ENCODE measurements around the gene RSBN1.
"Not testable (repeated sequence)": the region's sequence is repeated elsewhere in the genome, so short reads cannot be mapped to it uniquely, and the experiment has no call there.

Gene RSBN1

DNA sequence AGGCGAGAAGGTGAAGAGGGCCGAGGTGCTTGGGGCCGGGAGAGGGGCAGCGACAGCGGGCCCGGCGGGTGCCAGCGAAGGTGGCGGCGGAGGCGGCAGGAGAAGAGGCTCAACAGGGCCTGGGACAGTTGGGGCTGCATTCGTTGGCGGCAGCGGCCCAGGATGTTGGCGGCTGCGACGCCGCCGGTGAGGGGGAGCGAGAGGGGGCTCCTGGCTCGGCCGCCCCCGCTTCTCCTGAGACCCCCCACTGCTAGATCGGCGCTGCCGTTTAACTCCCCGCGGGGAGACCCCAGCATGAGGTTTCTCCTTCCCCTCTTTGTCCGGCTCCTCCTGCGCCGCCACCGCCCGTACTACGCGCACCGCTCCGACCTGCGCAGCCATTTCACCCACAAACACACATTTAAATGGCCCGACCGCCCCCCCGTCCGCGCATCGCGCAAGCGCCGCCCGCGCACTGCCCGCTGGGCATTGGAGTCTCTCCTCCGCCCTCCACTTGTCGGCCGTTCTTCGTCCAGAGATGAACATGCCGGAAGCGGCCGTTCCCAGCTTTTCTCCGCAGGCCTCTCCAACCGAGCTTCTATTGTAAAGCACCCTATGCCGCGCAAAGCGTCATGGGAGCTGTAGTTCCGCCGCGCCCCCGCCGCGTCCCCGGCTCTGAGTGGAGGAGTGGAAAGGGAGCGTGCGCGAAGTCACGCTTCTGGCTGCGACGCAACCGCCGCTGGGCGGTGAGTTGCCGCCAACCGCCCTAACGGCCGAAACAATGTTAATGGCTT, at the start of gene RSBN1:
TSS of gene RSBN1 (minus strand) at position 589 of the 773 bp plus-strand sequence. CDS start at position 525, 64 bp downstream.
- DNase-seq = peak; percentile 82

DNA sequence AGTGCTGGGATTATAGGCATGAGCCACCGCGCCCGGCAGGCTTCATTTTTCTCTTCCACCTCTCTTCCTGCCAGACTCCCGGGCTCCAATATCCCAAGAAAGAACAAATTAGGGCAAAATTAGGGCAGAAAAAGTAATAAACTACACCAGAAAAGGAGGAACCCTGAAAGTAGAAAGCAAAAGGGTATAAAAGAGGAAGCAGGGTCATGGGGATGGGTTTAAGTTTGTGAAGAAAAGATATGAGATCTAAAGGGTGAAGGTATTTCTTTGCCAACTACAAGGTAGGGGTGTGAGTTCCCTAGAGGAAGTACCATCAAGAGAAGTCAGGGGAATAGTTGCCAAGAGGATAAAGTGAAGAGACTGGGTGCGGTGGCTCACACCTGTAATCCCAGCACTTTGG, 49.4 kb upstream of the RSBN1 start:
- DNase-seq = no peak

DNA sequence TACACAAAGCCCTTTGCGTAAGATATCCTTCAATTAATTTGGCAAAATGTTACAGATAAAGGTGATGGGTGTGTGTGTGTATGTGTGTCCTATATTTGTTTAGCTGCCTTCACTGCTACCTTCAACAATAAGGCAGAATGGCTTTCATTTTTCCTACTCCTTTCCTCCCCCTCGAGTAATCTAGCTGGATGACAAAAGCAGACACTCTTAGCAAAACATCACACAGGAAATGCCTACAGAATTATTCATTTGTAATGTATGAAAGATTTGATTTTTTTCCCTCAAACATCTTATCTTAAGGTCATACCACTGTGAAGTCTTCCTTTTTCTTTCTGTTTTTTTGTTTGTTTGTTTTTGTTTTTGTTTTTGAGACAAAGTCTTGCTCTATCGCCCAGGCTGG, 48.6 kb upstream of the RSBN1 start:
- no peak for DNase-seq

DNA sequence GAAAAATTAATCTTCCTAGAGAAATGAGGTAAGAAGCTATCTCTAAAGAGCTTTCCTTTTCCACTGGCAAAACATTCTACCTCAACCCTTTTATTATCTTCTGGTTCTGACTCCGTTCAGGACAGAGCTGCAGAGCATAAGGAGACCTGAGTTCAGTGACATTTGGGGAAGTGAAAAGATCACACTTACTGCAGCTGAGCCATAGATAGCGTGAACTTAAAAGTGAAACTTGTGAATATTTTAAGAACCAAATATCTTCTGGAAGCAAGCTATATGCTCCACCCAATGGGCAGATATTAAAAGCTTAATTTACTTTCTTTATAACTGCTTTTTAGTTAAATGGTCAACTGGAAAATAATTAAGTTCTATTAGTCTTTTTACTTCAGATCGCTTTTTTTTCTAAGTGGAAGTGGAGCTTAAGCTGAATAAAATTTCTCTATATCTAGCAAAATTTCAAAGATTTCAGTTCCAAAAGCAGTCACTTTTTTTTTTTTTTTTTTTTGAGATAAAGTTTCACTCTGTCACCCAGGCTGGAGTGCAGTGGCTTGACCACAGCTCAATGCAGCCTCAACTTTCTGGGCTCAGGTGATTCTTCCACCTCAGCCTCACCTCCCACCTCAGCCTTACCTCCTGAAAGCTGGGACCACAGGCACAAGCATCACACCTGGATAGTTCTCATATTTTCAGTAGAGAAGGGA, 47.4 kb upstream of the RSBN1 start:
- no peak for DNase-seq

DNA sequence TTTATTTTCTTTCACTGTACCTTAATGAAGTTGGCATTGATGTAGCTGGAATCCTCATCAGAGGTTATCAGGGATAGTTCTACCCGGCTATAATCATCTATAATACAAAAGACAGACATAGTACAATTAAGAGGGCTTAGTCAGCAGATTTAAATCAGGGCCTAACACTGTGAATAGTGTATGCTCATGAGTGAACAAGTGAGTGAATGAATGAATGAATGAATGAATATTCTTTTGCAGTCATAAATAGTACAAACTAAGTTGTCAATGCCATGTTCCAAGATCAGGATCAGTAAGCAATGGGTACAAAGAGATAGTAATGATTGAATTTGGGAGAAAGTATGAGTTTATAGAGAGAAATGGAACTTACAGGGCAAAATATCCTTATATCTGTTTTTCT, 46.7 kb upstream of the RSBN1 start:
- DNase-seq = no peak

DNA sequence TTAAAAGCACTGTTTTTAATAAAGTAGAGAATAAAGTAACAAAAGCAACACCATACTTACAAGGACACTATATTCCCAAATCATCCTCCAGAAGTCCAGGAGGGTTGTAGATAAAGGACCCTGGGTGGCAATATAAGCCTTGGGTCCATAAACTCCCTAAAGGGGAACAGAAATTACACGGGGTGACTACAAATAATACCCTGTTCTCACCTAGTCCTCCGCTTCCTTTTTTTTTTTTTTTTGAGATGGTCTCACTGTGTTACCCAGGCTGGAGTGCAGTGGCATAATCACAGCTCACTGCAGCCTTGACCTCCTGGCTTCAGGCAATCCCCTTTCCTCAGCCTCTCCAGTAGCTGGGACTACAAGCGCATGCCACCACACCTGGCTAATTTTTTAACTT, 46.1 kb upstream of the RSBN1 start:
- DNase-seq = no peak

DNA sequence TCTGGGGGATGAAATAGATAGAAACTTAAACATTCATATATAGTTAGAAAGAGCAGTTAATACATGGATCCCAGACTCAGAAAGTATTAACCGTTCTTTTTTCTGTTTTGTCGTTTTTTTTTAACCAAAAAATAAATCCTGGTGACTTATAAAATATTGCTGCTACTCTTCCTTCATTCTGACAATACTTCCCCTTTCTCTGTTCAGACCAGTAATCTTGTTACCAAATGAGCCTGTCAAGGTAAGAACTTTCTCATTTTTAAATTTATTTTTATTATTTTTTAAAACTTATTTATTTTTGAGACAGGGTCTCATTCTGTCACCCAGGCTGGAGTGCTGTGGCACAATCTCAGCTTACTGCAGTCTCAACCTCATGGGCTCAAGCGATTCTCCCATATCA, 45.5 kb upstream of the RSBN1 start:
- DNase-seq = no peak

DNA sequence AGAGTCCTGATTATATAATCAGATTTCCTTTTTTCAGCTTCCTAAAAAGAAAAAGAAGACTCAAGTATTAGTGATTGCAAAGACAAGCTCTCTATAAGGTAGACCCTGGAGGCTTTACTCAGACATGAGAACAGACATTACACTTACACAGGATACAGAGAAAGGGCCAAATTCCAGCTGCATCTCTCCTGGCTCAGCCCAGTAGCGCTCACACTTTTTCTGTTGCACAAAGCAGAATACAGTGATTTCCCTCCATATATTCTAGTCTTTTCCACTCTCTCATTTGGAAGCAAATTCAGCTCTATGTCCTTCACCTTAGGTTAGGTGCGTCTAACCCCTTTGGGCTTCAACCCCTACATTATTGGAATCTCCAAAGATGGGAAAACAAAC, 44.1 kb upstream of the RSBN1 start:
- DNase-seq = no peak

DNA sequence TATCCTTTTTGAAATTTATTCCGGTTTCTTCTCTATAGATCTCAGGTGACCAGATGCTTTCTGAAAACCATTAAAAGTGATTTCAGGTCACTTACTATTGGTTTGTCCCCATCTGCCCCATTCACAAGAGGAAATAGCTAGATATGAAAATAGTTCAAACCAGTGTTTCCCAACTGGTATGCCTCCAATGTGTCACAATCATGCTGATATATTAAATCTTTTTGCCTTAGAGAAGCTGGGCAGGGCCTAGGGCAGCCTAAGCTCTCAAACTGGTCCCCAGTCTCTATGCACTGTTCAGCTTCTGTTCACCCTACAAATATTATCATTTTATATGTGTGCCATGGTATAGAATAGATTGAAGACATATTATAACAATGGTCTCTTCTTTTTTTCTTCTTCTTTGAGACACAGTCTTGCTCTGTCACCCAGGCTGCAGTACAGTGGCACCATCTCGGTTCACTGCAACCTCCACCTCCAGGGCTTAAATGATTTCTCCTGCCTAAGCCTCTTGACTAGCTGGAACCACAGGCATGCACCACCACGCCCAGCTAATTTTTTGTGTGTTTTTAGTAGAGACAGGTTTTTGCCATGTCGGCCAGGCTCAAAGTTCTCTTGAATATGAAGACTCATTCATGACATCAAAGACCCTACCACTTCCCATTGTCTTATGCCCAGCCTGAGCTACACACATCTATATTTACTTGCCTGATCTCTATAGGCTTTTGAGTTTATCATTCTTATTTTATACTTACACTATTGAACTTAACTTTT, 43.5 kb upstream of the RSBN1 start:
- DNase-seq = no peak

DNA sequence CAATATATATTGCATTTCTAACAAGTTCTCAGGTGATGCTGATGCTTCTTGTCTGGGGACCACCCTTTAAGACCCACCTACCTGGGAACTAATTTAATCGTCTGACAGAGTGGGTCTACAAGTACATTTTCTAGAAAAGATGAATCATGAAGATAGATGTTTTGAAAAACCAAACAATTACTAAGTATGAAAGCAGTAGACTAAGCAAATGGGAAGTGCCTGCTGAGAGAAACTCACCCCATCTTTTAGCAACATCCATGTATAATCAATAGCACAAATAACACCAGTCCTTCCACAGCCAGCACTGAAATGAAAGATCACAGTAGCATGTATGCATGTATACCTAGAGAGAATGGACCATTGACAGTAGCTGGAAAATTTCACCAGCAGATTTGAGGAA, 42.0 kb upstream of the RSBN1 start:
- DNase-seq = no peak

DNA sequence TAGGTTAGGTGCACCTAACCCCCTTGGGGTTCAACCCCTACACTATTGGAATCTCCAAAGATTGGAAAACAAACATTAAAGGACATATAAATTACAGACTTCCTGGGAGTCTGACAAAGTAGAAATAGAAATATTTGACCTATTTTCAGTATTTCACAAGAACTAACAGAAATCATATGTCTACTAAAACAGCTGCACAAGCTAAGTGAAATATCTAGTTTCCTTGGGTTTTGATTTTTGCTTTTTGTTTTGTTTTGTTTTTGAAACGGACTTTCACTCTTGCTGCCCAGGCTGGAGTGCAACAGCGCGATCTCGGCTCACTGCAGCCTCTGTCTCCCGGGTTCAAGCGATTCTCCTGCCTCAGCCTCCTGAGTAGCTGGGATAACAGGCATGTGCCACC, 40.4 kb upstream of the RSBN1 start:
- not testable (repeated sequence) for DNase-seq

DNA sequence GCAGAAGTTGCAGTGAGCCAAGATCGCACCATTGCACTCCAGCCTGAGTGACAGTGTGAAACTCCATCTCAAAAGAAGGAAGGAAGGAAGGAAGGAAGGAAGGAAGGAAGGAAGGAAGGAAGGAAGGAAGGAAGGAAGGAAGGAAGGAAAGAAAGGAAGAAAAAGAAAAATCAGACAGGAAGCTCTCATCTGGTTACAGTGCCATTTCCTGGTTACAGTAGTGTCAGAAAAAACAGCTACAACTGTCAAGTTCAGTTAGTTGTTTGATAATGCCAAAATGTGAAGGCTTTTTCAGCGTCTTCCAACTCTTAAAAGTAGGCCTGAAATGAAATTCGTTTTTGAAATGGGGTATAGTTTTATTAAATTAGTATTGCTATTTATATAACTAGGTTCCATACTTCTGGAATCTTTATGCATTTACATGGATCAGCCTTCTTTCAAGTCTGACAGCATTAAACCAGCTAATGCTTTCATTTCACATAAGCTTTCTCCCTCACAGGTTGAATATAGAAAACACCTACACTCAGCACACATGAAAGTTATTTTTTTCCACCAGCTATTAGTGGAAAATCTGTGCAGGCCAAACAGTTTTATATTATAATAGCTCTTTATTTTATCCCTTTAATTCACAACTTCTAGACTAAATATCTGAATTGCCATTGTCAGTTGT, 38.0 kb upstream of the RSBN1 start:
- no peak for DNase-seq

DNA sequence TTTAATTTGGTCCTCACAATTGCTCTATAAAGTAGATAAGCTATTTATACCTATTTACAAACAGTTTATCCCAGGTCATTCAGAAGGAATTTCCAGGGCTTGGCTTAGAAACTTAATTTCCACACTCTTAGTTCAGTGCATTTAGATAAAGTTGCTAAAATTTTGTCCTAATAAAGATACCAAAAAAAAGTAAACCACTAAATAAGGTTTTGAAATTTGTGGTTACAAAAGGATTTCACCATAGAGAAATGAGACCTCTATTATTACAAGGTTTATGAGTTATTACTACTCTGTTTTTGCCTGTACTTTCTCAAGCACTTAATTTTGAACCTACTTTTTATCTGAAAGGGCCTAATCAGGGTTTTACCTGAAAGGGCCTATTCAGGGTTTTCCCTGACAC, 36.8 kb upstream of the RSBN1 start:
- no peak for DNase-seq

DNA sequence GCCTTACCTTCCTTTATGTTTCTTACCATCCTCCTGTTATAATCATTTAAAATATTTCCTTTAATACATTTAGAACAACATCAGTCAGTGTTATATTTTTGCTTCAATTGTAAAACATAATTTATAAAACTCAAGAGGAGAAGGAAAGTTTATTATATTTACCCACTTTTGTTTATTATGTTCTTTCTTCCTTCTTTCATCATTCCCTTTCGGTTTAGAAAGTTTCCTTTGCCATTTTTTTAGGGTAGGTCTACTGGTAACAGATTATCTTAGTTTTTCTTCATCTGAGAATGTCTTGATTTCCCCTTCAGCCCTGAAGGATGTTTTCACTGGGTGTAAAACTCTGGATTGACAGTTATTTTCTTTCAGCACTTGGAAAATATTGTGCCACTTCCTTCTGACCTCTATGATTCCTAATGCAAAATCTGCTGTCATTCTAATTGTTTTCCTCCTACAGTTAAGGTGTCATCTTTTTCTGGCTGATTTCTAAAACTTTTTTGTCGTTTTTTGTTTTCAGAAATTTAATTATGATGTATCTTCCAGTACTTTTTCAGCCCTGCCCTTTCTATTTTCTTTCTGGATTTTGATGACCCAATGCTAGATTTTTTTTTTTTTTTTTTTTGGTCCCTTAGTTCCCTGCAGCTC, 34.2 kb upstream of the RSBN1 start:
- DNase-seq = no peak

DNA sequence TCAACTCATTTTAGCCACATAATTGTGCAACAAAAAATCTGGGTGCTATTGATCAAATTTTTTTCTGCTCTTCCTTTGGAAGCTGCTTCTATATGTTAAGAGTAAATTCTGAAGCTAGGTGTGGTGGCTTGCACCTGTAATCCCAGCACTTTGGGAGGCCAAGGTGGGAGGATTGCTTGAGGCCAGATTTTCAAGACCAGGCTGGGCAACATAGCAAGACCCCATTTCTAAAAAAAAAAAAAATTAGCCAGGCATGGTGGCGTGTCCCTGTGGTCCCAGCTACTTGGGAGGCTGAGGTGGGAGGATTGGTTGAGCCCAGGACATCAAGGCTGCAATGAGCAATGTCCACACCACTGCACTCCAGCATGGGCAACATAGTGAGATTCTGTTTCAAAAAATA, 24.3 kb upstream of the RSBN1 start:
- DNase-seq = no peak

DNA sequence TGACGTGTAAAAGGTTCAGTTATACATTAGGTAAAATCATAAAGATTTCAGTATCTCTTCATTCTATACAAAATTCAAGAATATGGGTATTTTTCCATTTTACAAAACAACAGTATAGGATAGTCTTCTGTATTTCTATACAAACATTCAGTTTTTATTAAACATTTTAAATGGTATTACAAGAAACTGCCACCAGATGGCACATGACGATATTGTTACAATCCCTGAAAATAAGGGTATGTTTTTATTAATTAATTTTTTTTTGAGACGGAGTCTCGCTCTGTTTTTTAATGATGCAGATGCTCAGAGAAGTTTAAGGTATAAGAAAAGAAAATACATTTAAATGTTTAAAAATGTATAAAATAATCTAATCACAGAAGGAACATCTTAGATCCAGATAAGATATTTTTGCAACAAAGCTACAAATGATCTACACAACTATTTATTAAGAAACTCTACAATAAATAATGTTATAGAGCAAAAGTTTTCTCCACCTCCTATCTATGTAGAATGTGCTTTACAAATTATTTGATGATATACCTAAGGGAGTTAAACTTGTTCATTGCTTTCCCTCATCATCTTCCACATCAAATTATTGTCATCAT, 23.5 kb upstream of the RSBN1 start:
- DNase-seq = no peak

DNA sequence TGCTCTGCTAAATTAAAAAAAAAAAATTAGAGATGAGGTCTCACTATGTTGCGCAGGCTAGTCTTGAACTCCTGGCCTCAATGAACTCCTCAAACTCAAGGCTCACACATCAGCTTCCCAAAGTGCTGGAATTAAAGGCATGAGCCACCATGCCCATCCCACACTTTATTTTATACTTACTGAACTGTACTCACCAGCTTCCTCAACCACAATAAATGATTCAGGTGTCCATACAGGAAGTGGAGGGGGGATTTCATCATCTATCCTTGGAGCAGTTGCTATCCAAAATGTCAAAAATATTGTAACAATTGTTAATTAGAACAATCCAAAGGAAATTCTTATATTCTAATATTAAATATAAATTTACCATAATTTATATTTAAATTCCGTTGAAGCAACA, 22.4 kb upstream of the RSBN1 start:
- DNase-seq = no peak

DNA sequence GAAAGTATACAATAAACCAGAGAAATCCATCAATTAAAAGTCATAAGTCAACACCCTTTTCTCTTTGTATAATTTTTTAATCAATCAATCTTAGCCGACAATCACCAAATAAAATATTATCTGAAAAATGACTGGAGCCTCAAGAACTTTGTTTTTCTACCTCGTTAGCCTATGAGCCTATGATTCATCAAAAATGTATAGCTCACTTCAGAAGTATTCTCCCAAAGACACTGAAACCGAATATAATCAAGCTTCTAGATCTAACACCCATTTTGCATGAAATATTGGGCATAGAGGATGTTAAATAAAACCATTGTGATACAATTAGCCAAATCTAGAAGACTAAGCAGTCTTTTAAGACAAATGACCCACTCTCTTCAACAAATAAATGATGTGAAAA, 17.8 kb upstream of the RSBN1 start:
- DNase-seq = no peak

DNA sequence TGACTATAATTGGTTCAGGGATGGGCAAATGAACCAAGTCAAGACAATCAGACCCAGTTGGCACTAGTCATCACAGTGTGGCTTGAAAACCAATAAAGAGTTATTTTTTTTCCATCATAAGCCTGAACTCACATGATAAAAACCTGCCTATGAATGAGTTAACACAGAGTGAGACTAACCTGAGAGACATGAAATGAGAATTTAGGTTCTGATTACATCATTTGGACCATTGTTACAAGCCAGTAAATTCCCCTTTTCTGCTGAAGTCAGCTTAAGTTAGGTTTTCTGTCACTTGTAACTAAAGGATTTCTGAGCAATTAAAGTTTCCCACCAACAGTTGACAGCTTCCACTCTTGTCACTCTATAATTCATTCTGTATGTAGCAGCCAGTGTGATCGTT, 9.6 kb upstream of the RSBN1 start:
- DNase-seq = no peak

DNA sequence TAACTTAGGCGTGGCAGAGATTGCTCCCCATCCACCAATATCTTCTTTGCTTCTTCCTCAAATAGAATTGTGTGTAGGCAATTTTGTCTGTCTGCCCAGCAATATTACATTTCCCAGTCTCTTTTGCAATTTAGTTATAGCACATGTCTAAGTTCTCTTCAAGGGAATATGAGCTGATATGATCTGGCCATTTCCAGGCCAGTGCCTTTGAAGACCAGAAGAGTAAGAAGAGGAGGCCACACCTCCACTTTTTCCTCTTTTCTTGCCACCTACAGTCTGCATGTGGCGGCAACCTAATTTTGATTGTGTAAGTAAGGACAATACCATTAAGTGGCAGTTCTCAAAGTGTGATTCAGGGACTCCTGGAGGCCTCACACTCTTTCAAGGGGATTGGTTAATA, 6.3 kb upstream of the RSBN1 start:
- DNase-seq = no peak

DNA sequence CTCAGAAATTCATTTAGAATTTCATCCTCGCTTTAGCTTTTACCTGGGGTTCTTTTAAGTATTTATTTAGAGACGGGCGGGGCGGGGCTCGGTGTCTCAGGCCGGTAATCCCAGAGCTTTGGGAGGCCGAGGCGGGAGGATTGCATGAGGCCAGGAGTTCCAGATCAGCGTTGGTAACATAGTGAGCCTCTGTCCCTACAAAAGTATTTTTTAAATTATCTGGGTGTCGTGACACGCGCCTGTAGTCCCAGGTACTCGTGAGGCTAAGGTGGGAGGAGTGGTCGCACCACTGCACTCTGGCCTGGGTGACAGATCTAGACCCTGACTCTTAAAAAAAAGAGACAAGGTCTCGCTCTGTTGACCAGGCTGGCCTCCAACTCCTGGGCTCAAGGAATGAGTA, 942 bp upstream of the RSBN1 start:
- DNase-seq = no peak

DNA sequence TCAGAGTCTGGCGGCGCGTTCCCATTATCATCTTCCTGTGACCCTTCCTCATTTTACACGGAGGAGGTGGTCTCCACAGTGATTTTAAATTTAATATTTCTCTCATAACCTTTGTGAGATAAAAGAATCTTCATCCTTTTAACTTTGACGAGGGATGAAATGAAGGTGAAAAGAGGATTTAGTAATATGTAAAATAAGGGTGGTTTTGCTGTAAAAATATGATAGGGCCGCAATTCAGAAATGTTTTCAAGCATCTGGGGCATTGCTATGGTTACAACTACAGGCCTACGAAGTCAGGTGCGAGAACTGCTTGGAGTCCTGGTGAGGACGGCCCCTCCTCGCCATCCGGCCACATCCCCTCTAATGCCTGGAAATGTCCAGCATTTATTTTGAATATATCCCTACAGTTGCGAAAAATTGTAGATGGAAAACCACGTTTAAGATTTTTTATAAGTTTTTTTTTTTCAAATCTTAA, 422 bp upstream of the RSBN1 start:
- no peak for DNase-seq
